ENCODE measurements around the gene TNS1. TPM values are rescaled to one million over a fixed set of nuclear protein-coding genes. Genes with fewer than 3 reads are reported as not detected.

The TNS1 gene
- total RNA-seq, 1 experiment from 2014 or later, result 3.4 TPM

- H4K20me1 ChIP-seq (ENCODE audit: control insufficient read depth, insufficient read depth, insufficient read length), result no peaks in the 10 kb centered on the region
- no peak overlapping the region for H4K5ac ChIP-seq (ENCODE audit: insufficient read length, low read depth, low read length)
- no peak overlapping the region for H3K23ac ChIP-seq (ENCODE audit: insufficient read length, low read depth, low read length)
- no peak overlapping the region for H3K4ac ChIP-seq (ENCODE audit: low read depth, low read length)
- H3K27ac ChIP-seq (ENCODE audit: insufficient read length, low read depth, low read length), result no peak overlapping the region
- no peak overlapping the region for H2AK5ac ChIP-seq (ENCODE audit: insufficient read length, low read length)
- no peaks in the 10 kb centered on the region for H3K9me3 ChIP-seq (ENCODE audit: control insufficient read depth, low read depth, low read length)
- Mint-ChIP-seq H3K27ac (no peak overlapping the region), H3K4me1 (peaks cover 18 to 24% of the 10 kb centered on the region in 2 experiments), H3K9me3 (no peaks in the 10 kb centered on the region; a peak in 1 of 5 replicates), H3K4me3 (no peak overlapping the region), H3K27me3 (ENCODE audit: low read depth) (peaks cover 14% of the 10 kb centered on the region), H3K36me3 (ENCODE audit: insufficient read depth in 1 of 3, low read depth in 3 of 3) (peaks cover 0 to 8% (median 7%) of the 10 kb centered on the region in 3 experiments; a peak in 5 of 7 replicates)
- no peak overlapping the region for H2BK5ac ChIP-seq (ENCODE audit: insufficient read length, low read length)
- no peak overlapping the region for H2BK12ac ChIP-seq (ENCODE audit: insufficient read length, low read depth, low read length)
- H3K4me2 ChIP-seq (ENCODE audit: insufficient read depth, insufficient read length, low read length), result no peak overlapping the region
- no peak overlapping the region for H3K9ac ChIP-seq (ENCODE audit: extremely low read depth, insufficient read length, low read length)
- H3K56ac ChIP-seq (ENCODE audit: insufficient read length, low read depth, low read length), result no peak overlapping the region
- H3K23me2 ChIP-seq (ENCODE audit: insufficient read length, low read depth, low read length, poor library complexity, severe bottlenecking), result no peaks in the 10 kb centered on the region
- H3T11ph ChIP-seq (ENCODE audit: low read length), result no peak overlapping the region
- no peak overlapping the region for H2BK20ac ChIP-seq (ENCODE audit: low read depth, low read length, poor library complexity, severe bottlenecking)
- H3K4me1 ChIP-seq (ENCODE audit: insufficient read depth, low read length), result no peaks in the 10 kb centered on the region
- H2BK15ac ChIP-seq (ENCODE audit: low read depth, low read length), result no peak overlapping the region
- H4K91ac ChIP-seq (ENCODE audit: insufficient read length, low read depth, low read length), result no peak overlapping the region
- H3K18ac ChIP-seq (ENCODE audit: insufficient read length, low read depth, low read length), result no peak overlapping the region
- no peak overlapping the region for H3K14ac ChIP-seq (ENCODE audit: insufficient read depth, low read length)
- no peaks in the 10 kb centered on the region for H3K79me2 ChIP-seq (ENCODE audit: insufficient read depth, low read length)
- no peak overlapping the region for H2BK120ac ChIP-seq (ENCODE audit: low read depth, low read length, poor library complexity, severe bottlenecking)
- no CpG with 5 or more reads among the region's 5 CpGs for WGBS (ENCODE audit: extremely low coverage, insufficient read length, low lambda C conversion rate)
- TF ChIP-seq CTCF (conservative IDR thresholded peaks at IDR 0.05), result no peak
- no peak overlapping the region for H2AFZ ChIP-seq (ENCODE audit: low read length)
- H3K79me1 ChIP-seq (ENCODE audit: insufficient read depth, low read depth, low read length, poor library complexity, severe bottlenecking), result no peaks in the 10 kb centered on the region
- DNase-seq, result no peak
- no peak overlapping the region for H4K8ac ChIP-seq (replicated peaks; ENCODE audit: insufficient read length, low read depth, low read length)
- no peaks in the 10 kb centered on the region for H3K27me3 ChIP-seq (ENCODE audit: insufficient read depth, low read length)
Measured at GRCh38 chr2:217832115-217832514, 170.7 kb downstream of the TNS1 start.
